ENCODE results near the gene KIF22. TPM values are rescaled to one million over a fixed set of nuclear protein-coding genes. Genes with fewer than 3 reads are reported as not detected.
A peak's percentile ranks its signal among the peaks of the same experiment; 100 is the strongest.
"Not testable (repeated sequence)": the region's sequence is repeated elsewhere in the genome, so short reads cannot be mapped to it uniquely, and the experiment has no call there.

The KIF22 gene
- total and polyA plus RNA-seq, 2 experiments from 2014 or later: 59.5 to 121 TPM

DNA sequence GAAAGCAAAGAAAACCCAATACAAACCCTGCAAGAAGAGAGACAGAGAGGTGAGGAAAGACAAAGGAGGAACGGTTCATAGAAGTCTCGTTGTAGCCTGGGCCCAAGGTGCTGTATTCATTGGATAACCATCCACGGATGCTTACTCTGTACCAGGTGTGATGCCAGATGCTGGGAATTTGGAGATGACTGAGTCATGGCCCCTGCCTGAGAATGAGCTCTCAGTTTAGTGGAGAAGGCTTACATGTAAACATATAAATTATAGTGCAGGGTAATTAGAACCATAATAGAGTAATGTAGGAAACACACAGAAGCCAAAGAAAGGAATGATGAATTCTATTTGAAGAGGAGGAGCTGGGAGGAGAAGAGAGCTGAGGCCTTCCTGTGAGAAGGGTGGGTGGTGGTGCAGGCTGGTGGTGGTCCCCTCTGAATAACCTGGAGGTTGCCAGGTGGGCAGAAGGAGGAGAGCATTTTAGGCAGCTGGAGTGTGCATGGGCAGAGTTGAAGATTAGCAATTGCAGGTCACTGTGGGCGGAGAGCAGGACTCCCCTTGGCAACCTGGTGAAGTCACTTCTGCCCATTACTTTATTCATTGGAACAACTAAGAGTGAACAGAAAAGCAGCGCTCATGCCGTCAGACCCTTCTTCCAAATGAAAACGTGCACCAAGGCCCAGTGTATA is 20.2 kb upstream of the KIF22 start:
- no peaks in the 10 kb centered on the region for H3K9me3 ChIP-seq (ENCODE audit: low read depth)
- TF ChIP-seq, protein P1, sequence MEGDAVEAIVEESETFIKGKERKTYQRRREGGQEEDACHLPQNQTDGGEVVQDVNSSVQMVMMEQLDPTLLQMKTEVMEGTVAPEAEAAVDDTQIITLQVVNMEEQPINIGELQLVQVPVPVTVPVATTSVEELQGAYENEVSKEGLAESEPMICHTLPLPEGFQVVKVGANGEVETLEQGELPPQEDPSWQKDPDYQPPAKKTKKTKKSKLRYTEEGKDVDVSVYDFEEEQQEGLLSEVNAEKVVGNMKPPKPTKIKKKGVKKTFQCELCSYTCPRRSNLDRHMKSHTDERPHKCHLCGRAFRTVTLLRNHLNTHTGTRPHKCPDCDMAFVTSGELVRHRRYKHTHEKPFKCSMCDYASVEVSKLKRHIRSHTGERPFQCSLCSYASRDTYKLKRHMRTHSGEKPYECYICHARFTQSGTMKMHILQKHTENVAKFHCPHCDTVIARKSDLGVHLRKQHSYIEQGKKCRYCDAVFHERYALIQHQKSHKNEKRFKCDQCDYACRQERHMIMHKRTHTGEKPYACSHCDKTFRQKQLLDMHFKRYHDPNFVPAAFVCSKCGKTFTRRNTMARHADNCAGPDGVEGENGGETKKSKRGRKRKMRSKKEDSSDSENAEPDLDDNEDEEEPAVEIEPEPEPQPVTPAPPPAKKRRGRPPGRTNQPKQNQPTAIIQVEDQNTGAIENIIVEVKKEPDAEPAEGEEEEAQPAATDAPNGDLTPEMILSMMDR (IDR thresholded peaks at IDR 0.05; ENCODE audit: low read depth, low read length): no peak

DNA sequence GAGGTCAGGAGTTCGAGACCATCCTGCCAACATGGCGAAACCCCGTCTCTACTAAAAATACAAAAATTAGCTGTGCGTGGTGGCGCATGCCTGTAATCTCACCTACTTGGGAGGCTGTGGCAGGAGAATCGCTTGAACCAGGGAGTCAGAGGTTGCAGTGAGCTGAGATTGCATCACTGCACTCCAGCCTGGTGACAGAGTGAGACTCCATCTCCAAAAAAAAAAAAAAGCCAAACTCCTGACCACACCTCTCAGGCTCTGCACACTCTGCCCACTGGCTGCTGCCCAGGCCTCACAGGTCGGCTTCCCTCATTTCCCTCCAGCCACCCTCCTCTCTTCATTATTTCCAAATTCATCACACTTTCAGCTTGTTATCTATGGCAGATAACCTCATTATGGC is 18.2 kb upstream of the KIF22 start:
- DNase-seq (ENCODE audit: low read depth in 1 of 2, low spot score in 1 of 2): peak in 1 of 2 donors; percentile 25
- not testable (repeated sequence) for H3K27me3 ChIP-seq; H3K36me3 ChIP-seq; H3K4me3 ChIP-seq; H3K4me1 ChIP-seq (ENCODE audit: low read depth); H3K27ac ChIP-seq; H3K9me3 ChIP-seq (ENCODE audit: low read depth)

More for the DNA sequence above, 20.2 kb upstream of the KIF22 start:
- Histone ChIP-seq H3K4me3 (no peak overlapping the region), H3K27ac (no peak overlapping the region), H3K36me3 (no peaks in the 10 kb centered on the region), H3K27me3 (no peaks in the 10 kb centered on the region), H3K4me1 (ENCODE audit: low read depth) (no peaks in the 10 kb centered on the region)
- DNase-seq (ENCODE audit: low read depth in 1 of 2, low spot score in 1 of 2): no peak

DNA sequence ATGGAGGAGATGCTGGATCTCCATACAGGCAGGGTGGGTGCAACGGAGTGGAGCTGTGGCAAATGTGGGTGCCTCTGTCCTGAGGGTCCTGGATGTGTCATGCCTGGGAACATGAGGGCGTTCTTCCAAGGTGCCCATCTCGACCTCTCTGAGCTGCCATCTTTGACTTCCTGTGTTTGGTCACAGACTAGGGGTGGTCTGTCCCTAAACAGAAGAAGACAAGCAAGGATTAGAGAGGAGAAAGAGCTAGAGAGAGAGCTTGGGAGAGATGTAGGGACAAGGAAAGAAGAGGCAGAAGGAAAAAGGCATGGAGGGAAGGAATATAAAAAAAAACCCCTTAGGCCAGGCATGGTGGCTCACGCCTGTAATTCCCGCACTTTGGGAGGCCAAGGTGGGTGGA is 15.8 kb upstream of the KIF22 start:
- Histone ChIP-seq H3K4me3 (no peak overlapping the region), H3K27ac (no peak overlapping the region), H3K27me3 (no peaks in the 10 kb centered on the region), H3K9me3 (ENCODE audit: low read depth) (no peaks in the 10 kb centered on the region), H3K36me3 (no peaks in the 10 kb centered on the region), H3K4me1 (ENCODE audit: low read depth) (no peaks in the 10 kb centered on the region)
- no peak for DNase-seq (ENCODE audit: low read depth in 1 of 2, low spot score in 1 of 2)
- TF ChIP-seq, protein P1 (IDR thresholded peaks at IDR 0.05; ENCODE audit: low read depth, low read length): no peak

DNA sequence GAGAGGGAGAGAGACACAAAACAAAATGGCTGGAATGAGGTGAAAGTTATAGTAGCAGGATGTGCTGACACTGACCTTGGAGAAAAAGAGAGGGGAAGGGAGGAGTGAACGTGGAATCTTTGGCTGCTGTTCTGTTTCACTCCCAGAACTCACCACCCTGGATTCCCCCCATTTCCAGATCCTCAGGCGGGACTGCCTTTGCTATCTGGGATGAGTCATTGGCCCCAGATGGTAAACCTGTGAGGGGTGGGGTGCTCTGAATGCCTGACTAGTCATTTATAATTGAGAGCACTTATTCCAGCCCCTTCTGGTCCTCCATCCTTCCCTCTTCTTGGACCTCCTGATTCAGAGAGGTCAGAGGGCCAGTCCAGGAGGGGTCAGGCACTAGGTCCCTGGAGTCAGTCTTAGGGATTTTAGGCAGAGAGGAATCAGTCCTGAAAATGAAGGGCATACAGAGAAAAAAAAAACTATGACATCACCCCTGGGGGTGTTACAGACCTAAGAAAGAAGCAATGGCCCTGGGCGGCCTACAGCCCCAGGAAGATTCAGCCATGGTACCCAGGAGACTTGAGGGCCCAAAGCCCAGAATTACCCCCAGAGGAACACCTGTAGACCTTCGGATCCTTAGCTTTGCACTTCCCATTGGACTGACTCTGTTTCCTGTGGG is 14.7 kb upstream of the KIF22 start:
- H3K27me3 ChIP-seq: no peaks in the 10 kb centered on the region
- TF ChIP-seq, protein P1 (IDR thresholded peaks at IDR 0.05; ENCODE audit: low read depth, low read length): no peak
- H3K36me3 ChIP-seq: no peaks in the 10 kb centered on the region
- H3K9me3 ChIP-seq (ENCODE audit: low read depth): no peaks in the 10 kb centered on the region
- H3K4me3 ChIP-seq: no peak overlapping the region
- H3K27ac ChIP-seq: no peak overlapping the region
- peak in 1 of 2 donors; percentile 57 for DNase-seq (ENCODE audit: low read depth in 1 of 2, low spot score in 1 of 2)
- H3K4me1 ChIP-seq (ENCODE audit: low read depth): no peaks in the 10 kb centered on the region

DNA sequence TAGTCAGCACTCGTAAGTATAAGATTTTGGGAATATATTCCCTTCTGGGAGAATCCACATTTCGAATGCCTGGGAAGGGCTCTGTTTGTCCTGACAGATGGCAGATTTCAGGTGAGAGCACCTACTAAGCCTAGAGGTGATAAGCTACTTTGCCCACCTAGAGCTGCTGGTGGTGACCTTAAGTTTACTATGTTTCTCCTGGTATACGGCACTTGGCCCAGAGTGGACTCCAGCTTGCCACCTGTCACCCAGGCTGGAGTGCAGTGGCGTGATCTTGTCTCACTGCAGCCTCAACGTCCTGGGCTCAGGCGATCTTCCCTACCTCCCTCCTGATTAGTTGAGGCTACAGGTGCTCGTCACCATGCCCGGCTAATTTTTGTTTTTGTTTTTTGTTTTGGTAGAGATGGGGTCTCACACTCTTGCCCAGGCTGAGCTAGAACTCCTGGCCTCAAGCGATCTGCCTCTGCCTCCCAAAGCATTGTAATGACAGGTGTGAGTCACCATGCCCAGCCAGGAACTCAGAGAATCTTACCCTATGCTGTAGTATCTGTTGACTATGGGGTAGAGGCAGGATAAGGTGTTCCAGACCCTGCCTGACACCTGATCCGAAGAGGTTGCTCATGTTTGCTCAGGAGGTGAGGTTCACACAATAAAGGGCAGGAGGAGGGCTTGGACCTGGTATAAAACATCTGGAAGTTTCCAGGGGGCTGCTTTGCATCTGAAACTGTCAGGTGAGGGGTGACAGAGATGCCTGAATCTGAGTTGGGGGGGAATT is 12.8 kb upstream of the KIF22 start, which contains the start of gene ZG16:
Gene ZG16 (plus strand): TSS at position 681 of the 775 bp plus-strand sequence. CDS start 1,011 bp downstream, outside the sequence.
- TF ChIP-seq, protein P1 (IDR thresholded peaks at IDR 0.05; ENCODE audit: low read depth, low read length): no peak
- no peaks in the 10 kb centered on the region for H3K9me3 ChIP-seq (ENCODE audit: low read depth)
- no peak for DNase-seq (ENCODE audit: low read depth in 1 of 2, low spot score in 1 of 2)
- no peaks in the 10 kb centered on the region for H3K4me1 ChIP-seq (ENCODE audit: low read depth)
- H3K4me3 ChIP-seq: no peak within 1 kb of the TSS
- no peaks in the 10 kb centered on the region for H3K36me3 ChIP-seq
- H3K27ac ChIP-seq: no peak within 1 kb of the TSS
- H3K27me3 ChIP-seq: no peaks in the 10 kb centered on the region

All from cardiac muscle cell (in vitro differentiated cells and primary cell).